Measurements from ENCODE around the gene L3MBTL4.

The L3MBTL4 gene

DNA sequence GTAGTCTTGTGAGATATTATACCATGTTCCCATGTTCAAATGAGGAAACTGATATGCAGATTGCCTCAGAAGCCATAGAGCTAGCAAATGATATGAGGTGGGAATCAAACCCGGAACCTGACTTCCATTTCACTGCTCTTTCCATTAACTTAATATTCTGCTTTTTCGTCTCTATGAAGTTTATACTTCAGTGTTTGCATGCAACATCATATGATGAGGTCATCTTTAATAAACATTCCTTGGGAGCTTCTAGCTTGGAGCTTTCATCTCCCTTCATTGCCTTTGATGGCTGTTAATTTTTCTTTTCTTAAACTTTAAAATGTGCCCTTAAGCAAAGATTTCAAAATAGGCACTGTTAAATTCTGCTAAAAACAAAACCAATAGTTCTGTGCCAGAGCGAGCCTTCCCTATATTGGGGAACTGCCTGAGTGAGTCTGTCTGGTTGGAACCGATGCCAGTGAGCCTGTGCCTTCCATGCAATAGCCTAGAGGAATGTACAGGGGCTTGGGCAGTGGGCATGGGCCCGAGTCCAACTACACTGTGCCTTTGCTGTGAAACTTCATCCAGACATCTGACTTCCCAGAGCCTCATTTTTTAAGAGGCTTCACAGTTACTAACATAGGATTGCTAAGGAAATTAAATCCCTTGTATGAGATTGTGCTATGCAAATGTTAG is 428.3 kb downstream of the L3MBTL4 start:
- DNase-seq (ENCODE audit: low spot score), result no peak

DNA sequence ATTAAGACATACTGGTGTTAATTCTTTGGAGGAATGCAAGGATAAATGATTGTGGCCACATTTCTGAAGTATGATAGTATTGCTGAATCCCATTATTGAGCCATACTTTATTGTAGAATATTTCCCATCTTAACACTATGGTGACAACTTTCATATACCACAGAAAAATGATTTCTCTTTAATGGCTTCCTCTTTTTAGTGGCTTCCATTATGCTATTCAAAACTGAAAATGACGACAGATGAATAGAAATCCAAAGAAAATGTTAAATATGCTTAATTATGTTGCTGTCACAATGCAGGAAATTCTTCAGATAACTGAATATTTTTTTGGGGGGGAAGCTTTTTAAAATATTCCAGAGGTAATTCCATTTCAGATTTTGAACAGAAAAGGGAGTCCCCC is 430.5 kb downstream of the L3MBTL4 start:
- DNase-seq (ENCODE audit: low spot score), result no peak

GRCh38 chr18:5983488-5983887 is 431.2 kb downstream of the L3MBTL4 start:
- no peak for DNase-seq (ENCODE audit: low spot score)

- no peak for DNase-seq (ENCODE audit: low spot score)
Observed at GRCh38 chr18:5982332-5982731, 432.4 kb downstream of the L3MBTL4 start.

- DNase-seq (ENCODE audit: low spot score), result no peak
Observed at GRCh38 chr18:5980721-5981120, 434.0 kb downstream of the L3MBTL4 start.

DNA sequence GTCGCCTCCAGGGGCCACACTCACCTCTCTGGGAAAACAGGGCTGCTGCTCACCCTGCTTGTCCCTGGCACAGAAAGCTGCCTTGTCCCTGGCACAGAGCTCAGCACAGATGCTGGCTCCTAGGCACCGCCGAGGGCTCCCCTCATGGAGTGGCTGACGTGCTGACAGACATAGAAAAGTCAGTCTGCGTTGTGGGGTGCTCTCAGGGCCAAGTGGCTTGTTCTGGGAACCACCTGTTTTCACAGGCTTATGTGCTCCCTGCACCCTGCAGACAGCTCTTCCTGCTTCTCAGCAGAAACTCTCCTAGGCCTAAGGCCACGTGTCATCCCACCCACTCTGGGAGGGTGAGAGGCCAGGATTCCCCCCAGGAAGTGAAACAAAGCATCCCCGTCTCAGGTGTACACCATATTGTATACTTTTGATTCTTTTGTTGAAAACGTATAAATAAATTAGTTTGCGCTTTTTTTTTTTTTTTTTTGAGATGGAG is 434.7 kb downstream of the L3MBTL4 start:
- DNase-seq (ENCODE audit: low spot score), result no peak

GRCh38 chr18:5979176-5979888 is 435.4 kb downstream of the L3MBTL4 start:
- no peak for DNase-seq (ENCODE audit: low spot score)

GRCh38 chr18:5977022-5977421 is 437.7 kb downstream of the L3MBTL4 start:
- DNase-seq (ENCODE audit: low spot score), result no peak

DNA sequence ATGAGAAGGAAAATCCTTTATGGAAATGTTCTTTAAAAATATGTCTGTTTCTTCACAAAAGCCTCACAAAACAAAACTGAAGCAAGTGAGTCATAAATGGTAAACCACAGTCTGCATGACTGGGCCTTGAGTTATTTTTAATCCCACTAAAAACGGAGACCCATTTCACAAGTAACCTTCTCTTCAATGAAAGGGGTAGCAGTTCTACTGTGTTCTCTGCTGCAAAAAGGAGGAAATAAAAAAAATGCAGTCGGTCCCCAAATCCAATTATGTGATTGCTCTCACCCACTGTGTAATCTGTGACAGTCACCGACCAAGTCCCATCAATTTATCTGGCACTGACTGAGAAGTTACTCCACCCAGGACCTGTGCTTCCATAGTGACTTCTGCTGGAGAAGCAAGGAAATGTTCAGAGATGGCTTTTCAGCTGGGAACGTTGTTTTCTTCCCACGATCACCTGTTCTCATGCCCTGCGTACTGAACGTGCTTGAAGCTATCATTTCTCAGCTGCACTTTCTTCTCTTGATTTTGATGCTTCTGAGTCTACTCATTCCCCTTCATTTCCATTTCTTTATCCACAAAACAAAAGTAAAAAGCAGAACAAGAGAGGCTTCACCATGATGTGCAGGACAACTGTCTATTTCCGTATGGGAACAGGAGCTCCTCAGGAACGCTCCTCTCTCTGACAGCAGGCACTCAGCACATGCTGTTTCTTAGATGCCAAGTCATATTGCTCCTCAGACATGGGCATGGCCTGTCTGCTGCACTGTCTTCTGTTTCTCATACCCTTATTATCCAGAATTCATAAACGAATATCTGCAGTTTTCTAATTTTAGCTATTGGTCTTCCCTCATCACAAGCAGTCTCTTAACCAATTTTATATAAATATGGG is 439.4 kb downstream of the L3MBTL4 start:
- DNase-seq (ENCODE audit: low spot score), result no peak

DNA sequence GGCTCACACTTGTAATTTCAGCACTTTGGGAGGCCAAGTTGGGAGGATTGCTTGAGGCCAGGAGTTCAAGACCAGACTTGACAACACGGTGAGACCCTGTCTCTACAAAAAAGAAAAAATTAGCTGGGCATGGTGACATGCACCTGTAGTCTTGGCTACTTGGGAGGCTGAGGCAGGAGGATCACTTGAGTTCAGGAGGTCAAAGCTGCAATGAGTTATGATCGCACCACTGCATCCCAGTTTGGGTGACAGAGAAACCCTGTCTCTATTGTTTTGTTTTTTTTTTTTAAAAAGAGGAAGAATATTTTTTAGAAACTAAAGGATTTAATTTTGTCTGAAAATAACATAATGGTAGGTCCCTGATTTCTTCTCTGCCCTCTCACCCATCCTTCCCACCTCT is 440.0 kb downstream of the L3MBTL4 start:
- DNase-seq (ENCODE audit: low spot score), result no peak

DNA sequence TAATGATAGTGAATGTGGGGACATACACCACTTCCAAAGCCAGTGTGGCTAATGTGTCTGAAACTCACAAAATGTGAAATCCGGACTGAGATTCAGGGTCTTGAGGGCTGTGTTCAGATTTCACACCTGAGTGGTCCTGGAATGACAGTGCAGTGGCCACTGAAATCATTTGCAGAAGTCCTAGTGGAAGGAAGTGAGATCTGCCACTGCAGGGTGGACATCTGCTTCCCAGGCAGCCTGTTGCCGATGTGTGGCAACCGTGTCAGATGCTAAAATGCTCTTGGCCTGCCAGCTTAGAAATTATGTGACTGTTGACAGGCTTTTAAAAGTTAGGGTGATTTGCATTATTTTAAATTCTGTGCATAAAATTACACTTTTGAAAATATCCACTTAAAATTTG is 441.6 kb downstream of the L3MBTL4 start:
- no peak for DNase-seq (ENCODE audit: low spot score)

- no peak for DNase-seq (ENCODE audit: low spot score)
Observed at GRCh38 chr18:5972298-5972697, 442.4 kb downstream of the L3MBTL4 start.

- no peak for DNase-seq (ENCODE audit: low spot score)
Observed at GRCh38 chr18:5969989-5970403, 444.7 kb downstream of the L3MBTL4 start.

DNA sequence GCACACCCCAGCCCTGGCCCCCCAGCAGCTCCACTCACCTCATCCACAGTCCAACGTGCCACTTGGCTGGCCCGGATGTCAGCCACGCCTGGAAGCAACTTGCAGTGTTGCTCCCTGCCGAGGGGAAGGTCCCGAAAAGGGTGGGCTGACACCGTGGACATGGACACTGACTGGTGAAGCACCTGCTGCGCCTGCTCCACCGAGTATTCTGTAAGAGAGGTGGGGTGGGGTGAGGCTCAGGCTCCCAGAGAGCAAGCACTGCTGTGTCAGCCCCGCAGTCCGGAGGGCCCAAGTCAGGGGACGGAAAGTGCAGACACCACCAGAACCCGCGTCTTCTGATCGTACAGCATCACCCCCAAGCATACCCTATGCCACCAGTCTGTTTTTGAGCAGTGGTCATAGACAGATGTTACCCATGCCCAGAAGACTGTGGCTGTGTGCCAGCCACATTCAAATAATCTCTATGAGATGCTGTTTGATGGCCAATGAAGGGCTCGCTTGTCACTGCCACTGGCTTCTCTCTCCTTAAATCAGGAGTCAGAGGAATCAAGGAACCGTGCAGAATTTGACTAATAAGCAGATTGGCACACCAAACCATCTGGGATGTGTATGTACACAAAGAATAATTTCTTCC is 445.2 kb downstream of the L3MBTL4 start:
- no peak for DNase-seq (ENCODE audit: low spot score)

GRCh38 chr18:5967666-5968065 is 447.0 kb downstream of the L3MBTL4 start:
- DNase-seq (ENCODE audit: low spot score), result no peak

DNA sequence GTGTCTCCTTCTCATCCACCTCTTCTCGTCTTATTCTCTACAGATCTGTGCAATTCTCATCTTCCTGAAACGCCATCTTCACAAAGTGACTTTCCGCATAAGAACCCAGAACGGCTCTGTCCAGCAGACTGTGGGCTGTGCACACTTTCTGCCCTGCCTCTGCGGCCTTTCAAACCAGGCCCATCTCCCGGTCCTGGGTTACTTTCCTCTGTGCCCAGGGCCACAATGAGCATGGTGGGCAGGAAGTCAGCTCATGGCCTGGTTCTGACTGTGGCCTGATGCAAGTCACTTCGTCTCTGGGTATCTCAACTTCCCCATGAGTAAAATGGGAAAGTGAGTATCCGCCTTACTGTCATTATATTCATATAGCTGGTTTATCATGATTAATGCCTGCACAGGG is 447.7 kb downstream of the L3MBTL4 start:
- DNase-seq (ENCODE audit: low spot score), result no peak

GRCh38 chr18:5966514-5966913 is 448.2 kb downstream of the L3MBTL4 start:
- no peak for DNase-seq (ENCODE audit: low spot score)

- no peak for DNase-seq (ENCODE audit: low spot score)
Observed at GRCh38 chr18:5964996-5965395, 449.7 kb downstream of the L3MBTL4 start.

- DNase-seq (ENCODE audit: low spot score), result no peak
Observed at GRCh38 chr18:5964596-5964995, 450.1 kb downstream of the L3MBTL4 start.

GRCh38 chr18:5964108-5964507 is 450.6 kb downstream of the L3MBTL4 start:
- DNase-seq (ENCODE audit: low spot score), result no peak

DNA sequence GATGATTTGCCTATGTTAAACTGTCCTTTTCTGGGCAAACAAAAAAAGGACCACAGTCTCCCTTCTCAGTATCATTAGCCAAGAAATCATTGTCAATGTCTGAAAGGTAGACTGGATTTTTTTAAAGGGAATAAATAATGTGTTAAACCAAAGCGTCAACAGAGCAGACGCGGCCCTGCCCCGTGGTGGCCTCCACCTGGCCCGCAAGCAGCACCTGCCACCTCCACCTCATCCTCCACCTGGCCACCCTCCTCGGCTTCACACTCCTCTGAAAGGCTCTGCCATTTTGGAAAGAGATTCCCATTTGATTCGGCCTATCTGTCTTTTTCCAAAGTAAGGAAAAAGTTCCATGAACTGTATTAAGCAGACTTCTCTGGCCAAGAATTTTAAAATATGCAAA is 451.4 kb downstream of the L3MBTL4 start:
- DNase-seq (ENCODE audit: low spot score), result no peak

GRCh38 chr18:5962362-5962761 is 452.3 kb downstream of the L3MBTL4 start:
- DNase-seq (ENCODE audit: low spot score), result no peak
